Epithelial cell of esophagus (primary cell): ENCODE measurements around the gene ARHGAP24.

Experiments used
- DNase-seq: peaks from one replicate; pipeline ENCODE4 v3.0.0; 2010; ENCODE audit warnings: low read depth
- H3K4me3 ChIP-seq: 2 replicates; pipeline ENCODE4 v1.5.1; 2011; ENCODE audit warnings: mild to moderate bottlenecking, low read length, control low read depth
- CTCF ChIP-seq: IDR thresholded peaks from 2 replicates; pipeline ENCODE4 v1.5.1; 2011; ENCODE audit warnings: low read depth, mild to moderate bottlenecking, low read length, control low read depth, inconsistent platforms; ENCODE audit not compliant: insufficient read depth; ENCODE audit errors: missing control alignments

The ARHGAP24 gene

DNA sequence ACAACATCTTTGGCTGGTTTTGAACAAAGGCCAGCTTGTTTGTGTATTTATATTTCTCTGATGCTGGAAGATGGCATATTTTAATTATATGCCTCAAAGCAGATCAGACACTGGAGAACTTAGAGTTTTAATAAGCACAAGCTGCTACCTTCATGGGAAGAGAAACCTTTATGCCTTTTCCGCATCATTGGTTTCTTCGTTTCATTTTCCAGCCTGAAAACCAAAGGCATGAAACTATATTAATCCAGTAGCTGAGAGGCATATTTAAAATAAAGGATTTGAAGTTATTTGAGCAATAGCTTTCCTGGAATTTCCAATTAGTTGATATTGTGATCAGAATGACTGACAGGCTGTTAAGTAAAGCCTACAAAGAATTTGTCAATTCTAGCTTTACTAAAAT is 141.0 kb downstream of the ARHGAP24 start:
- H3K4me3 ChIP-seq = no peak overlapping the region
- no peak for TF ChIP-seq CTCF
- no peak for DNase-seq

- no peak overlapping the region for H3K4me3 ChIP-seq
- no peak for DNase-seq
- TF ChIP-seq CTCF = no peak
Measured at GRCh38 chr4:85617202-85617601, 142.3 kb downstream of the ARHGAP24 start.

GRCh38 chr4:85632981-85633380 is 158.0 kb downstream of the ARHGAP24 start:
- DNase-seq = no peak
- H3K4me3 ChIP-seq = no peak overlapping the region
- no peak for TF ChIP-seq CTCF

GRCh38 chr4:85637778-85638177 is 162.8 kb downstream of the ARHGAP24 start:
- no peak for DNase-seq
- H3K4me3 ChIP-seq = no peak overlapping the region
- TF ChIP-seq CTCF = no peak

- no peak for TF ChIP-seq CTCF
- DNase-seq = no peak
- H3K4me3 ChIP-seq = no peak overlapping the region
Measured at GRCh38 chr4:85639946-85640345, 165.0 kb downstream of the ARHGAP24 start.

GRCh38 chr4:85642356-85643100 is 167.6 kb downstream of the ARHGAP24 start:
- no peak for DNase-seq
- no peak overlapping the region for H3K4me3 ChIP-seq
- no peak for TF ChIP-seq CTCF

DNA sequence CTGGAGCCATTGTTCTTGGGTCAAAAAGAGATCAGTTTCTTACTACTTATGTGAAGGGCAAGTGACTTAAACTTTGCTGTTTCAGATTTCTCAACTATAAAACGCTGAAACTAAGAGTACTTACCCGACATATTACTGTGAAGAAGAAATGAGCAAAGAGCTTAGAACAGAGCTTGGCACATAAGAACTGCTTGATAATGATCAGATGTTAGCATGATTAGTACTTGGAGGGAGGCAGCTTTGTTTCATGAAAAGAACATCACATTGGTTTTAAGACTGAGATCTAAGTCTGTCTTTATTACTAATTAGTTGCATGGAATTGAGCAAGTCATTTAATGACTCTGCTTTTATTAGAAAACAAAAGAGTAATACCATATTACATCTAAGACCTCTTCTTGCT is 169.1 kb downstream of the ARHGAP24 start:
- TF ChIP-seq CTCF = no peak
- DNase-seq = no peak
- H3K4me3 ChIP-seq = no peak overlapping the region
